HL-60 (cell line): ENCODE results near the gene DOHH.

Experiments
- DNase-seq, 2 experiments: peaks; one replicate each; pipeline ENCODE4 v3.0.0-alpha.2; 2010 to 2020; ENCODE audit warnings: low read depth in 1 of 2, low spot score in 1 of 2
- H3K27ac ChIP-seq: fragments of 250-450 bp; sonication (Bioruptor Pico); replicated peaks from 2 replicates; pipeline ENCODE4 v1.5.1; 2020; ENCODE audit warnings: mild to moderate bottlenecking, moderate library complexity
- H3K27me3 ChIP-seq: fragments of 250-450 bp; sonication (Bioruptor Pico); 2 replicates; pipeline ENCODE4 v1.5.1; 2021; ENCODE audit warnings: mild to moderate bottlenecking, moderate library complexity; ENCODE audit not compliant: insufficient read depth, poor library complexity, severe bottlenecking
- H3K4me3 ChIP-seq: replicated peaks from 2 replicates; pipeline ENCODE4 v1.5.1; 2011; ENCODE audit warnings: mild to moderate bottlenecking, control low read depth, low read length; ENCODE audit not compliant: insufficient read depth
- CTCF ChIP-seq: IDR thresholded peaks from one replicate; pipeline ENCODE4 v1.5.1; 2011; ENCODE audit warnings: low read length, control low read depth, inconsistent platforms; ENCODE audit not compliant: insufficient read depth
- GABPA ChIP-seq: IDR thresholded peaks from 2 replicates; pipeline ENCODE4 v1.6.1; 2012; ENCODE audit warnings: low read depth
- POLR2AphosphoS5 ChIP-seq: IDR thresholded peaks from 2 replicates; pipeline ENCODE4 v1.6.1; 2012; ENCODE audit warnings: low read depth
- REST ChIP-seq: IDR thresholded peaks from 2 replicates; pipeline ENCODE4 v1.6.1; 2012; ENCODE audit warnings: low read depth; ENCODE audit not compliant: insufficient replicate concordance
- SPI1 ChIP-seq: IDR thresholded peaks from 2 replicates; pipeline ENCODE4 v1.6.1; 2012; ENCODE audit warnings: low read depth, mild to moderate bottlenecking, borderline replicate concordance

DOHH gene

GRCh38 chr19:3481241-3482090, 19.0 kb downstream of the DOHH start:
- H3K27me3 ChIP-seq: peaks cover 4% of the 10 kb centered on the region
- H3K27ac ChIP-seq: no peak overlapping the region
- no peak for DNase-seq
- TF ChIP-seq REST (no peak), CTCF (no peak), POLR2AphosphoS5 (no peak), GABPA (no peak), SPI1 (no peak)
- no peak overlapping the region for H3K4me3 ChIP-seq

GRCh38 chr19:3480383-3481091, 19.9 kb downstream of the DOHH start, which contains the start of gene SMIM24:
SMIM24 (minus strand) TSS chr19:3480525; CDS start chr19:3480463, 62 bp downstream.
- no peak within 1 kb of the TSS for H3K4me3 ChIP-seq
- TF ChIP-seq GABPA: no peak
- TF ChIP-seq SPI1: no peak
- no peak for TF ChIP-seq POLR2AphosphoS5
- TF ChIP-seq CTCF: no peak
- TF ChIP-seq REST: no peak

GRCh38 chr19:3479834-3480215, 20.6 kb downstream of the DOHH start:
- Histone ChIP-seq H3K27me3 (peaks cover 4% of the 10 kb centered on the region), H3K4me3 (no peak overlapping the region), H3K27ac (no peak overlapping the region)
- no peak for TF ChIP-seq REST
- no peak for TF ChIP-seq CTCF
- no peak for TF ChIP-seq POLR2AphosphoS5
- TF ChIP-seq SPI1: no peak
- TF ChIP-seq GABPA: no peak
- peak in 1 of 2 experiments; percentile 40 for DNase-seq

More at GRCh38 chr19:3480383-3481091, 19.9 kb downstream of the DOHH start, which contains the start of gene SMIM24:
- H3K27me3 ChIP-seq: peaks cover 4% of the 10 kb centered on the region
- no peak for DNase-seq
- H3K27ac ChIP-seq: no peak within 1 kb of the TSS
